GM08714 (cell line): ENCODE measurements around the gene ADCY9.
"Not testable (repeated sequence)": the region's sequence is repeated elsewhere in the genome, so short reads cannot be mapped to it uniquely, and the experiment has no call there.

ENCODE experiments used
- H3K4me3 ChIP-seq: fragments of 200-500 bp; sonication (Bioruptor generic); 2 replicates; pipeline ENCODE4 v1.5.1; 2014; ENCODE audit warnings: mild to moderate bottlenecking, low read length, inconsistent platforms
- ZNF274 ChIP-seq: IDR thresholded peaks from 2 replicates; pipeline ENCODE4 v1.6.1; 2012; ENCODE audit warnings: mild to moderate bottlenecking, low read depth, low read length

ADCY9 gene

GRCh38 chr16:4116325-4117249, at the start of gene ADCY9:
TSS of gene ADCY9 (minus strand) at chr16:4116442. CDS start at chr16:4115442, 1,000 bp downstream.
- TF ChIP-seq ZNF274: no peak
- H3K4me3 ChIP-seq: peak within 1 kb of the TSS; percentile 72; the same call in 1 of the 2 replicates

DNA sequence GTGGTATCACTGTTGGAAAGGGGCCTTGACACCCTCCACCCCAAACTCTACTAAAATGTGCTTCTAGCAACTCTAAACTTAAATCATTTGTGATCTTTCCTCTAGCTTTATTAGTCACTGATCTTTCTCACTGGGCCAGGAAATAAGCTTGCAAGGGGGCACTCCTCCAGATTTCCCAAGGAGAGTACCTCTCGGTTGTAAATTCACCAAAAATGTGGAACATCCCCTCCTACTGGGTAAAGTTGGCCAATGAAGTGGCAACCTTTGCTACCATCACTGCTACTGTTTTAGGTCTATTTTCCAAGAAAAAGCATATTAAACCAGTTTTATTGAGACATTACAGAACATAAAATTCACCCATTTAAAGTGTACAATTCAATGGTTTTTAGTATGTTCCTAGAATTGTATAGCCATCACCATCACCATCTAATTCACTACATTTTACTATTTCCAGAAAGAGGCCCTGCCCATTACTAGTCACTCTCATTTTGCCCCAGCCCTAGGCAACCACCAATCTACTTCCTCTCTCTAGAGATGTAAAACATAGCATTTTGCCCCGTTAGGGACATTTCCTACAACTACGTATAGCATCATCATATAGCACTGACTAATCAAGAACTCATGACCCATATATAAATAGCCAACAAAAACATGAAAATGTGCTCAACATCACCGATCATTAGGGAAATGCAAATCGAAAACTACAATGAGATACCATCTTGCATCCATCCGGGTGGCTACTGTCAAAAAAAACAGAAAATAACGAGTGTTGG, 44.6 kb upstream of the ADCY9 start:
- TF ChIP-seq ZNF274: no peak

GRCh38 chr16:4159726-4160125, 43.5 kb upstream of the ADCY9 start:
- H3K4me3 ChIP-seq: no peak overlapping the region
- no peak for TF ChIP-seq ZNF274

More for the DNA sequence above, 44.6 kb upstream of the ADCY9 start:
- no peak overlapping the region for H3K4me3 ChIP-seq

DNA sequence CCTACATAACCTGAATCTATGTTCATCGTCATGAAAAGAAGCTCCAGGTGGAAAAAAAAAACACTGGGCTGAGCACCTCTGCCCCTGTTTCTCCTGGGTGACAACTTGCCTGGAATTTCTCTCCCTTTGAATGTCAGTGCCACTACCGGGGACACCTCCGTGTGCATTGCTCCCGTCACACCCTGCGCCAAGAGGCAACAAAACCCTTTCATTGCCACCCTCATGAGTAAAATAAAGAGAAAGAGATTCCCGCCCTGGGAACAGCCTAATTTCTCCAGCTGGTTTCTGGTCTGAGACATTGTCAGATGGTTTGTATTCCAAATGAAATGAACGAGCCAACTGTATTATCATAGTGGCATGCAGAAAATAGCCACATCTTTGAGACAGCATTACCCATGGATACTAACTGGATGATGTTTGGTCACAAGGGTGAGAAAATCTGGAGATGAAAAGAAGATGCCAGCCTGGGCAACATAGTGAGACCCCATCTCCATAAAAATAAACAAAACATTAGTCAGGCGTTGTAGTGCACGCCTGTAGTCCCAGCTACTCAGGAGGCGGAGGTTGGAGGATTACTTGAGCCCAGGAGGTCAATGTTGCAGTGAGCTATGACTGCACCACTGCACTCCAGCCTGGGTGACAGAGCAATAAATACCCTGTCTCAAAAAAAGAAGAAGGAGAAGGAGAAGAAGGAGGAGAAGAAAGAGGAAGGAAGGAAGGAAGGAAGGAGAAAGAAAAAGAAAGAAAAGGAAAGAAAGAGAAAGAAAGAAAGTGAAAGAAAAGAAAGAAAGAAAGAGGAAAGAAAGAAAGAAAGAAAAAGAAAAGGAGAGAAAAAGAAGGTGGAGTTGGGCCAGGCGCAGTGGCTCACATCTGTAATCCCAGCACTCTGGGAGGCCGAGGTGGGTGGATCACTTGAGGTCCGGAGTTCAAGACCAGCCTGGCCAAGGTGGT, 42.2 kb upstream of the ADCY9 start:
- H3K4me3 ChIP-seq: no peak overlapping the region
- no peak for TF ChIP-seq ZNF274

DNA sequence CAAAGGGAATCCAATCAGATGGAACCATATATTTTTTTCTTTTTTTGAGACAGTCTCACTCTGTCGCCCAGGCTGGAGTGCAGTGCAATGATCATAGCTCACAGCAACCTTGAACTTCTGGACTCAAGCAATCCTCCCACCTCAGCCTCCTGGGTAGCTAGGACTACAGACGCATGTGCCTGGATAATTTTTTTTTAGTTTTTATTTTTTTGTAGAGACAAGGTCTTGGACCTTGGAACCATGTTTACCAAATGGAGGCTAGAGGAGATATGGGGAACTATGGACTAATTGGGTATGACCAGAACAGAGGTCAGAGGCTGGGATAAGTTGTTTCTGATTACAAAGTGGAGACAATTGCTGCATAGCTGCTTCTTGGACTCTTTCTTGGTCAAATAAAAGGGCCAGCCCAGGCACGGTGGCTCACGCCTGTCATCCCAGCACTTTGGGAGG, 41.2 kb upstream of the ADCY9 start:
- TF ChIP-seq ZNF274: no peak

DNA sequence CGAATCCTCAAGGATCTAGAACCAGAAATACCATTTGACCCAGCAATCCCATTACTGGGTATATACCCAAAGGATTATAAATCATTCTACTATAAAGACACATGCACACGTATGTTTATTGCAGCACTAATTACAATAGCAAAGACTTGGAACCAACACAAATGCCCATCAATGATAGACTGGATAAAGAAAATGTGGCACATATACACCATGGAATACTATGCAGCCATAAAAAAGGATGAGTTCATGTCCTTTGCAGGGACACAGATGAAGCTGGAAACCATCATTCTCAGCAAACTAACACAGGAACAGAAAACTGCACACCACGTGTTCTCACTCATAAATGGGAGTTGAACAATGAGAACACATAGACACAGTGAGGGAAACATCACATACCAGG, 40.3 kb upstream of the ADCY9 start:
- H3K4me3 ChIP-seq: not testable (repeated sequence)

More for the DNA sequence above, 41.2 kb upstream of the ADCY9 start:
- no peak overlapping the region for H3K4me3 ChIP-seq

DNA sequence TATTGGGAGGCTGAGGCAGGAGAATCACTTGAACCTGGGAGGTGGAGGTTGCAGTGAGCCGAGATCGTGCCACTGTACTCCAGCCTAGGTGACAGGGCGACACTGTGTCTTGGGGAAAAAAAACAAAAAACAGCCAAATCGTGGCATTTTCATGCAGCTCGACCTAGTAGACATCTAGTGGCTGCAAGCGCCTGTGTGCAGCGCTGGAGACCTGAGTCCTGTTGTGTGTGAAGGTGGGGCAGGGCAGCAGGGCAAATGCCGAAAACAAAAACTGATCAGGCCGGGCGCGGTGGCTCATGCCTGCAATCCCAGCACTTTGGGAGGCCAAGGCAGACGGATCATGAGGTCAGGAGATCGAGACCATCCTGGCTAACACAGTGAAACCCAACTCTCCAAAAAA, 37.1 kb upstream of the ADCY9 start:
- not testable (repeated sequence) for H3K4me3 ChIP-seq

GRCh38 chr16:4152267-4152666, 36.0 kb upstream of the ADCY9 start:
- TF ChIP-seq ZNF274: no peak
- no peak overlapping the region for H3K4me3 ChIP-seq

GRCh38 chr16:4147236-4147635, 31.0 kb upstream of the ADCY9 start:
- no peak overlapping the region for H3K4me3 ChIP-seq
- no peak for TF ChIP-seq ZNF274

DNA sequence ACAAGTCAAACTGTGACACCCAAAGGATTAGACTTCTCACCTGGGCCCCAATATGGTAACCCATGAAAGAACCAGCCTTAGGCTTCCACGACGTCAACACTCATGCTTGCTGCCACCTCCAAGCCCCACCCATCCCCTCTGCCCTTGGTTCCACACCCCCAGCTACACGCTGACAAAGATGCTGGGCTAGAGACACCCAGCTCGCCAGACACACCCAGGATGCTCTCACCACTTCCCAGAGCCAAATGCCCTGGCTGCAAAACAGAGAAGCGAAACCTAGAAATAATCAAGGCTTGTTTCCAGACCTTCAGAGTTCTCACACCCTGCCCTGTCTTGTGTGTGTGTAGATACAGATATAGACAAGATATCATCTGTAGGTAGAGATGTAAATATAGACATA, 26.0 kb upstream of the ADCY9 start:
- H3K4me3 ChIP-seq: no peak overlapping the region
- no peak for TF ChIP-seq ZNF274

DNA sequence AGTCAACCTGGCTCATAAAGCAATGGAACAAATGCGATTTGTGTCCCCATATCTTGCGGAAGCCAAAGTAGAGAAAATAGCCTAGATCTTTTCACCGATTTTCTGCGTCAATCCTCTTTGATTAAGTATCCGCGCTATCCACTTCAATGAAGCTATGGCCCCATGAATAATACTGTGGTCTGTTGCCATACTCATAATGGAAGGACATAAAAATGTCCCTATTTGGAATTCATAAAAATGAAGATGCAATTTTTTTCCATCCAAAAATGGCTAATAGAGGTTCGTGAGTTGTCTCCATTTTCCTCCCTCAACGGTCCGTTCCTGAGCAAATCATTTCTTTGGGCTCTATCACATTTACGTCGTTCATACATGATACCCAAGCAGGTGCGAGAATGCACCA, 25.4 kb upstream of the ADCY9 start:
- no peak overlapping the region for H3K4me3 ChIP-seq
- no peak for TF ChIP-seq ZNF274

DNA sequence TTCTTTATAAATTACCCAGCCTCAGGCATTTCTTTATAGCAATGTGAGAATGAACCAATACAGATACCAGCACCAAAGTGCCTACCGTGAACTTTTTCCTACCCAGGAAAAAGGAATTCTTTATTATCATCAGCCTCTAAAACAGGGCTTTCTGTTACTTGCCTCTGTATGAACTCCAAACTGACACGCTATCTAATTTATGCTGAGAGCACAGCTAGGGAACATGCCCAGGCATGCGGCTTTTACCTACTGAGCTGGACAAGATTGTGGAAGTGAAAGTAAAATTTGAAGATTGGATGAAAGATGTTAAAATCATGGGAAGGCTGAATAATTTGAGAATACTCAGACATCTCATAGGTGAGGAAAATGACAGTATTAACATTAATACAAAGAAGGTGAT, 24.4 kb upstream of the ADCY9 start:
- no peak overlapping the region for H3K4me3 ChIP-seq
- no peak for TF ChIP-seq ZNF274

- H3K4me3 ChIP-seq: no peak overlapping the region
- TF ChIP-seq ZNF274: no peak
Observed at GRCh38 chr16:4139968-4140367, 23.7 kb upstream of the ADCY9 start.

GRCh38 chr16:4138713-4139112, 22.5 kb upstream of the ADCY9 start:
- H3K4me3 ChIP-seq: no peak overlapping the region
- TF ChIP-seq ZNF274: no peak
